Measurements from ENCODE around the gene AP2A1. TPM values are rescaled to one million over a fixed set of nuclear protein-coding genes. Genes with fewer than 3 reads are reported as not detected.

The AP2A1 gene
- total and polyA plus RNA-seq, 3 donors from 2014 or later = 226 to 358 (median 301) TPM

DNA sequence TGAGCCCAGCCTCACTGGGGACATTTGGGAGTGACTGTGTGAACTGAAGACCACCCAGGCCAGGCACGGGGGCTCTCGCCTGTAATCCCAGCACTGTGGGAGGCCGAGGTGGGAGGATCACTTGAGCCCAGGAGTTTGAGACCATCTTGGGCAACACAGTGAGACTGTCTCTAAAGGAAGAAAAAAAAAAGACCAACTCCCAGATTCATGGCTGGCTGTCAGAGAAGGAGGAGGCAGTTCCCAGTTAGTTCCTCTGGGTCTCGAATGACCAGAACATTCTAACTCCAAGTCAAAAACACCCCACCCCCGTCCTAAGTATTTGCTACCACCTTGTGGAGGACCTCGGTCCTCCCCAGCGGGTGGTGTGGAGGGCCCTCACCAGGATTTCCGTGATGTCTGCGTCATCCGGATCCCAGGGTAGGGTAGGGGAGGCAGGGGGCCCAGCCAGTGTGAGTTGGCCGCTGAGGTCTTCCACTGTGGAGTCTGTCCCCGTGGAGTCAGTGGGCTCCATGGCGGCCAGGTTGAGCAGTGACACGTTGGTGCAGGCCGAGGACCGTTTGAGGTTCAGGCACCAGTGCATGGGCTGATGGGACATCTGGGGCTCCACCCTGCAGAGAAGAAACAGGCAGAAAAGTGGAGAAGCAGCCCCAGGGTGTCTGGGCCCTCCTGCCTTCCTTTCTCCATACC is 5.0 kb upstream of the AP2A1 start:
- H3K27me3 ChIP-seq = no peaks in the 10 kb centered on the region
- intact Hi-C loops (cut with DNase I; ENCODE audit: low total_unique reads) = no loop called here
- H3K36me3 ChIP-seq (ENCODE audit: low read depth, missing control alignments) = no peaks in the 10 kb centered on the region
- WGBS, 2 donors = 47 to 56% methylated on average over 16 of the region's 16 CpGs
- peak overlapping the region; percentile 78 to 83 for H3K27ac ChIP-seq
- no peak overlapping the region for H3K4me3 ChIP-seq
- no peaks in the 10 kb centered on the region for H3K9me3 ChIP-seq
- TF ChIP-seq POLR2A (IDR thresholded peaks at IDR 0.05) = no peak
- TF ChIP-seq, protein P1, sequence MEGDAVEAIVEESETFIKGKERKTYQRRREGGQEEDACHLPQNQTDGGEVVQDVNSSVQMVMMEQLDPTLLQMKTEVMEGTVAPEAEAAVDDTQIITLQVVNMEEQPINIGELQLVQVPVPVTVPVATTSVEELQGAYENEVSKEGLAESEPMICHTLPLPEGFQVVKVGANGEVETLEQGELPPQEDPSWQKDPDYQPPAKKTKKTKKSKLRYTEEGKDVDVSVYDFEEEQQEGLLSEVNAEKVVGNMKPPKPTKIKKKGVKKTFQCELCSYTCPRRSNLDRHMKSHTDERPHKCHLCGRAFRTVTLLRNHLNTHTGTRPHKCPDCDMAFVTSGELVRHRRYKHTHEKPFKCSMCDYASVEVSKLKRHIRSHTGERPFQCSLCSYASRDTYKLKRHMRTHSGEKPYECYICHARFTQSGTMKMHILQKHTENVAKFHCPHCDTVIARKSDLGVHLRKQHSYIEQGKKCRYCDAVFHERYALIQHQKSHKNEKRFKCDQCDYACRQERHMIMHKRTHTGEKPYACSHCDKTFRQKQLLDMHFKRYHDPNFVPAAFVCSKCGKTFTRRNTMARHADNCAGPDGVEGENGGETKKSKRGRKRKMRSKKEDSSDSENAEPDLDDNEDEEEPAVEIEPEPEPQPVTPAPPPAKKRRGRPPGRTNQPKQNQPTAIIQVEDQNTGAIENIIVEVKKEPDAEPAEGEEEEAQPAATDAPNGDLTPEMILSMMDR (IDR thresholded peaks at IDR 0.05) = peak in 1 of 3 experiments; percentile 31
- peaks cover 36% of the 10 kb centered on the region for H3K4me1 ChIP-seq
- DNase-seq = peak; percentile 54

DNA sequence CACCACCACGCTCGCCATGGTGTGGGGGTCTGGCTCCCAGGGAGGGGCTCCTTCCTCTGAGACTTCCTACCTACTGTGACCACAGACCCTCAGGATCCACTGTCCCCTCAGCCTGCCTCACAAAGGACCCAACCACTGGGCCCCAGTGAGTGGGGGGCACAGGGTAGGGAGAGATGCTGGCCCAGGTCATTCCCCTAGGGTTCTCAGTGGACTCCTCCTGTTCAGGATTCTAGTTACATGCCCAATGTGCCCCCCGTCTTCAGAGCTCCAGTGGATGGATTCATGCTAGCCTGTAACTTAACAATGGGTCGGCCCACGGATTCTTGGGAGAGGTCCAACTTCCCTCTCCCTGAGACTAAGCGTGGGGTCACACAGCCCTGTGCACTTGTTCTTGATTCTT is 3.6 kb upstream of the AP2A1 start, which contains the start of gene TSKS:
TSKS (minus strand) TSS at position 77 of the 400 bp plus-strand sequence; CDS start at position 18, 59 bp downstream.
- Histone ChIP-seq H3K9me3 (no peaks in the 10 kb centered on the region), H3K36me3 (ENCODE audit: low read depth, missing control alignments) (no peaks in the 10 kb centered on the region), H3K27ac (peak within 1 kb of the TSS; percentile 78 to 83), H3K4me3 (no peak within 1 kb of the TSS), H3K4me1 (peaks cover 35% of the 10 kb centered on the region), H3K27me3 (no peaks in the 10 kb centered on the region)
- 84% methylated on average over 6 of the region's 6 CpGs for WGBS, 2 donors
- no peak for DNase-seq
- no peak for TF ChIP-seq POLR2A (IDR thresholded peaks at IDR 0.05)
- TF ChIP-seq, protein P1 (IDR thresholded peaks at IDR 0.05) = no peak
- intact Hi-C loops (cut with DNase I; ENCODE audit: low total_unique reads) = no loop called here

DNA sequence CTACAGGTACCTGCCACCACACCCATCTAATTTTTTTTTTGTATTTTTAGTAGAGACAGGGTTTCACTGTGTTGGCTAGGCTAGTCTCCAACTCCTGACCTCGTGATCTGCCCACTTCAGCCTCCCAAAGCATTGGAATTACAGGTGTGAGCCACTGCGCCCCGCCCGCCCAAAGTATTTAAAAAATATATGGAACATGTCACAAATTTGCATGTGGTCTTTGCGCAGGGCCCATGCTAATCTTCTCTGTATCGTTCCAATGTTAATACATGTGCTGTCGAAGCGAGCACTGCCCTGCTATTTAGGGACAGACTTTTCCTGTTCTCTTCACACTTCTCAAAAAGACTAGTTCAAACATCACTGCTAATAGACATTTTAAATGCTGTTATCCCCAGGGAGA is 2.5 kb upstream of the AP2A1 start:
- Histone ChIP-seq H3K9me3 (no peaks in the 10 kb centered on the region), H3K4me3 (no peak overlapping the region), H3K36me3 (ENCODE audit: low read depth, missing control alignments) (no peaks in the 10 kb centered on the region), H3K4me1 (peaks cover 38% of the 10 kb centered on the region), H3K27ac (peak overlapping the region in 1 of 2 donors; percentile 36), H3K27me3 (no peaks in the 10 kb centered on the region)
- DNase-seq = no peak
- intact Hi-C loops (cut with DNase I; ENCODE audit: low total_unique reads) = no loop called here
- no peak for TF ChIP-seq POLR2A (IDR thresholded peaks at IDR 0.05)
- TF ChIP-seq, protein P1 (IDR thresholded peaks at IDR 0.05) = no peak
- 88 to 89% methylated on average over 8 of the region's 8 CpGs for WGBS, 2 donors

DNA sequence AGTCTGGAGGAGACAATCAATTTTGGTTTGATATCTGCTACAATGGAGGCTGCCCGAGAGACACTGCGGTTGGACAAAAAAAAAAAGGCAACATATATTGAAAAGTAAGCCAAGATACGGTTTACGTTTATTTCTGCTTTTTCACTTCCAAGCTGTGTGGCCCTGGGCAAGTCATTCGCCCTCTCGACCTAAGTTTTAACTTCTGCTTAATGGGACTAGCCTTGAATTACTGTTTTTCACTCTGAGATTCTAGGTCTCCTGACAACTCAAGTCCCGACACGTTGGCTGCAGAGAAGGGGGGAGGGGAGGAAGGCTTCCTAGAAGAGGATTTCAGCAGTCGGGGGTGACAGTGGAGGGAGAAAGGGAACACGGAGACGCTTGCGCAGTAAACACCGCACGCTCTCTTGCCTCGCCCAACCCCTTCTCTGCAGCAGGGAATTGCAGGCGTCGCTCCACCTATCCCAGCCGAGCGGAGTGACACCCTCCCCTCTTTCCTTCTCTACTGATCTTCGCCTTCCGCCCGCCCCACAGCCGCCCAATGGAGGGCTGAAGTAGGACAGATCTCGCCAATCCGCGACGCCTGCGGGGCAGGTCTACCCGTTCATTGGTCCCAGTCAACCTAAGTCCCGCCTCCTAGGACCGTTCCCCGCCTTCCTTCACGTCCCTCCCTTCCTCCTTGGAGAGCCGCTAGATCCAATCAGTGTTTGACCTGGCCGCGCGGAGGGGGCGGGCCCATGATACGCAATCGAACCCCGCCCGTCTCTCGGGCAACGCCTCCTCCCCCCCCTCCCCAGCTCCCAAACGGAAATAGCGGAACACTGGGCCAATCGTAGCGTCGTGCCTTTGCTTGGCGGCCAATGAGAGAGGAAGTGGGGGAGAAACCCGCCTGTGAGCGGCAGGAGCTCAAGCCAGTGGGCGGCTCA is 533 bp upstream of the AP2A1 start:
- Histone ChIP-seq H3K4me1 (peaks cover 50% of the 10 kb centered on the region), H3K9me3 (no peaks in the 10 kb centered on the region), H3K27me3 (no peaks in the 10 kb centered on the region), H3K4me3 (peak overlapping the region; percentile 81 to 97), H3K36me3 (ENCODE audit: low read depth, missing control alignments) (no peaks in the 10 kb centered on the region), H3K27ac (peak overlapping the region; percentile 83 to 97)
- 0 to 1% methylated on average over 14 to 50 of the region's 53 CpGs for WGBS, 2 donors
- peak; percentile 78 for TF ChIP-seq POLR2A (IDR thresholded peaks at IDR 0.05)
- TF ChIP-seq, protein P1 (IDR thresholded peaks at IDR 0.05) = no peak
- peak; percentile 100 for DNase-seq
- intact Hi-C loops (cut with DNase I; ENCODE audit: low total_unique reads) = no loop called here
